WTC11 (cell line): ENCODE data around the gene IFT20. TPM values are rescaled to one million over a fixed set of nuclear protein-coding genes. Genes with fewer than 3 reads are reported as not detected.

Experiments used
- ATF1 ChIP-seq: sonication (generic); formaldehyde crosslinking; IDR thresholded peaks from 2 replicates; pipeline ENCODE4 v1.8.1; 2023; ENCODE audit warnings: mild to moderate bottlenecking, moderate library complexity, missing genetic modification reagents
- CREB1 ChIP-seq: sonication (generic); formaldehyde crosslinking; IDR thresholded peaks from 2 replicates; pipeline ENCODE4 v1.8.0; 2023; ENCODE audit warnings: mild to moderate bottlenecking, missing genetic modification reagents
- ELF4 ChIP-seq: sonication (generic); formaldehyde crosslinking; IDR thresholded peaks from 2 replicates; pipeline ENCODE4 v1.8.1; 2022; ENCODE audit warnings: low read depth, mild to moderate bottlenecking, moderate library complexity, missing genetic modification reagents
- EMX1 ChIP-seq: fragments of 250-450 bp; sonication (Bioruptor Pico); IDR thresholded peaks from 2 replicates; pipeline ENCODE4 v1.8.0; 2021; ENCODE audit warnings: mild to moderate bottlenecking
- FOXP4 ChIP-seq: sonication (generic); formaldehyde crosslinking; IDR thresholded peaks from 2 replicates; pipeline ENCODE4 v1.8.0; 2022; ENCODE audit warnings: mild to moderate bottlenecking, missing genetic modification reagents
- GTF2I ChIP-seq: fragments of 250-450 bp; sonication (Bioruptor Pico); conservative IDR thresholded peaks from 2 replicates; pipeline ENCODE4 v1.4.0; 2021; ENCODE audit warnings: mild to moderate bottlenecking
- IRF2 ChIP-seq: sonication (generic); formaldehyde crosslinking; IDR thresholded peaks from 2 replicates; pipeline ENCODE4 v1.8.0; 2022; ENCODE audit warnings: low read depth, missing genetic modification reagents, borderline replicate concordance
- SMAD4 ChIP-seq: sonication (generic); formaldehyde crosslinking; IDR thresholded peaks from 2 replicates; pipeline ENCODE4 v1.8.0; 2022; ENCODE audit warnings: mild to moderate bottlenecking, missing genetic modification reagents
- TEAD4 ChIP-seq: sonication (generic); formaldehyde crosslinking; IDR thresholded peaks from 2 replicates; pipeline ENCODE4 v1.8.0; 2022; ENCODE audit warnings: mild to moderate bottlenecking, missing genetic modification reagents
- ZBTB43 ChIP-seq: sonication (generic); formaldehyde crosslinking; IDR thresholded peaks from 2 replicates; pipeline ENCODE4 v1.8.1; 2023; ENCODE audit warnings: mild to moderate bottlenecking, missing genetic modification reagents
- ZNF232 ChIP-seq: sonication (generic); formaldehyde crosslinking; IDR thresholded peaks from 2 replicates; pipeline ENCODE4 v1.8.0; 2022; ENCODE audit warnings: mild to moderate bottlenecking, missing genetic modification reagents
- total RNA-seq: library from RNA; stranded (reverse); gene quantifications from 3 replicates; pipeline ENCODE4 v1.2.3, GENCODE V29; 2021
- TF ChIP-seq, protein P1 (sequence below): fragments of 250-450 bp; sonication (Bioruptor Pico); IDR thresholded peaks from 2 replicates; pipeline ENCODE4 v1.8.0; 2021; ENCODE audit warnings: mild to moderate bottlenecking
- TF ChIP-seq, protein P2 (sequence below): sonication (generic); formaldehyde crosslinking; IDR thresholded peaks from 2 replicates; pipeline ENCODE4 v1.8.0; 2023; ENCODE audit warnings: mild to moderate bottlenecking, missing genetic modification reagents
- TF ChIP-seq, protein P3 (sequence below): sonication (generic); formaldehyde crosslinking; IDR thresholded peaks from 2 replicates; pipeline ENCODE4 v1.8.1; 2023; ENCODE audit warnings: mild to moderate bottlenecking, moderate library complexity, missing genetic modification reagents
- TF ChIP-seq, protein P4 (sequence below): sonication (generic); formaldehyde crosslinking; IDR thresholded peaks from 2 replicates; pipeline ENCODE4 v1.8.1; 2023; ENCODE audit warnings: mild to moderate bottlenecking, missing genetic modification reagents, borderline replicate concordance
- TF ChIP-seq, protein P5 (sequence below): sonication (generic); formaldehyde crosslinking; IDR thresholded peaks from 2 replicates; pipeline ENCODE4 v1.8.1; 2023; ENCODE audit warnings: mild to moderate bottlenecking, missing genetic modification reagents, moderate library complexity
- TF ChIP-seq, protein P6 (sequence below): sonication (generic); formaldehyde crosslinking; IDR thresholded peaks from 2 replicates; pipeline ENCODE4 v1.8.1; 2022; ENCODE audit warnings: mild to moderate bottlenecking, missing genetic modification reagents, moderate library complexity, borderline replicate concordance
- TF ChIP-seq, protein P7 (sequence below): sonication (generic); formaldehyde crosslinking; IDR thresholded peaks from 2 replicates; pipeline ENCODE4 v1.8.0; 2022; ENCODE audit warnings: missing genetic modification reagents

IFT20 gene
- total RNA-seq, 1 experiment from 2014 or later = 17.6 TPM

- TF ChIP-seq, protein P1, sequence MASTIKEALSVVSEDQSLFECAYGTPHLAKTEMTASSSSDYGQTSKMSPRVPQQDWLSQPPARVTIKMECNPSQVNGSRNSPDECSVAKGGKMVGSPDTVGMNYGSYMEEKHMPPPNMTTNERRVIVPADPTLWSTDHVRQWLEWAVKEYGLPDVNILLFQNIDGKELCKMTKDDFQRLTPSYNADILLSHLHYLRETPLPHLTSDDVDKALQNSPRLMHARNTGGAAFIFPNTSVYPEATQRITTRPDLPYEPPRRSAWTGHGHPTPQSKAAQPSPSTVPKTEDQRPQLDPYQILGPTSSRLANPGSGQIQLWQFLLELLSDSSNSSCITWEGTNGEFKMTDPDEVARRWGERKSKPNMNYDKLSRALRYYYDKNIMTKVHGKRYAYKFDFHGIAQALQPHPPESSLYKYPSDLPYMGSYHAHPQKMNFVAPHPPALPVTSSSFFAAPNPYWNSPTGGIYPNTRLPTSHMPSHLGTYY (CRISPR knock-in tag) = no peak
- TF ChIP-seq, protein P2, sequence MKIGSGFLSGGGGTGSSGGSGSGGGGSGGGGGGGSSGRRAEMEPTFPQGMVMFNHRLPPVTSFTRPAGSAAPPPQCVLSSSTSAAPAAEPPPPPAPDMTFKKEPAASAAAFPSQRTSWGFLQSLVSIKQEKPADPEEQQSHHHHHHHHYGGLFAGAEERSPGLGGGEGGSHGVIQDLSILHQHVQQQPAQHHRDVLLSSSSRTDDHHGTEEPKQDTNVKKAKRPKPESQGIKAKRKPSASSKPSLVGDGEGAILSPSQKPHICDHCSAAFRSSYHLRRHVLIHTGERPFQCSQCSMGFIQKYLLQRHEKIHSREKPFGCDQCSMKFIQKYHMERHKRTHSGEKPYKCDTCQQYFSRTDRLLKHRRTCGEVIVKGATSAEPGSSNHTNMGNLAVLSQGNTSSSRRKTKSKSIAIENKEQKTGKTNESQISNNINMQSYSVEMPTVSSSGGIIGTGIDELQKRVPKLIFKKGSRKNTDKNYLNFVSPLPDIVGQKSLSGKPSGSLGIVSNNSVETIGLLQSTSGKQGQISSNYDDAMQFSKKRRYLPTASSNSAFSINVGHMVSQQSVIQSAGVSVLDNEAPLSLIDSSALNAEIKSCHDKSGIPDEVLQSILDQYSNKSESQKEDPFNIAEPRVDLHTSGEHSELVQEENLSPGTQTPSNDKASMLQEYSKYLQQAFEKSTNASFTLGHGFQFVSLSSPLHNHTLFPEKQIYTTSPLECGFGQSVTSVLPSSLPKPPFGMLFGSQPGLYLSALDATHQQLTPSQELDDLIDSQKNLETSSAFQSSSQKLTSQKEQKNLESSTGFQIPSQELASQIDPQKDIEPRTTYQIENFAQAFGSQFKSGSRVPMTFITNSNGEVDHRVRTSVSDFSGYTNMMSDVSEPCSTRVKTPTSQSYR (CRISPR knock-in tag) = no peak
- TF ChIP-seq, protein P3, sequence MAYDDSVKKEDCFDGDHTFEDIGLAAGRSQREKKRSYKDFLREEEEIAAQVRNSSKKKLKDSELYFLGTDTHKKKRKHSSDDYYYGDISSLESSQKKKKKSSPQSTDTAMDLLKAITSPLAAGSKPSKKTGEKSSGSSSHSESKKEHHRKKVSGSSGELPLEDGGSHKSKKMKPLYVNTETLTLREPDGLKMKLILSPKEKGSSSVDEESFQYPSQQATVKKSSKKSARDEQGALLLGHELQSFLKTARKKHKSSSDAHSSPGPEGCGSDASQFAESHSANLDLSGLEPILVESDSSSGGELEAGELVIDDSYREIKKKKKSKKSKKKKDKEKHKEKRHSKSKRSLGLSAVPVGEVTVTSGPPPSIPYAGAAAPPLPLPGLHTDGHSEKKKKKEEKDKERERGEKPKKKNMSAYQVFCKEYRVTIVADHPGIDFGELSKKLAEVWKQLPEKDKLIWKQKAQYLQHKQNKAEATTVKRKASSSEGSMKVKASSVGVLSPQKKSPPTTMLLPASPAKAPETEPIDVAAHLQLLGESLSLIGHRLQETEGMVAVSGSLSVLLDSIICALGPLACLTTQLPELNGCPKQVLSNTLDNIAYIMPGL = peak; percentile 77; the same call in 1 of the 2 replicates
- no peak for TF ChIP-seq TEAD4
- TF ChIP-seq, protein P4, sequence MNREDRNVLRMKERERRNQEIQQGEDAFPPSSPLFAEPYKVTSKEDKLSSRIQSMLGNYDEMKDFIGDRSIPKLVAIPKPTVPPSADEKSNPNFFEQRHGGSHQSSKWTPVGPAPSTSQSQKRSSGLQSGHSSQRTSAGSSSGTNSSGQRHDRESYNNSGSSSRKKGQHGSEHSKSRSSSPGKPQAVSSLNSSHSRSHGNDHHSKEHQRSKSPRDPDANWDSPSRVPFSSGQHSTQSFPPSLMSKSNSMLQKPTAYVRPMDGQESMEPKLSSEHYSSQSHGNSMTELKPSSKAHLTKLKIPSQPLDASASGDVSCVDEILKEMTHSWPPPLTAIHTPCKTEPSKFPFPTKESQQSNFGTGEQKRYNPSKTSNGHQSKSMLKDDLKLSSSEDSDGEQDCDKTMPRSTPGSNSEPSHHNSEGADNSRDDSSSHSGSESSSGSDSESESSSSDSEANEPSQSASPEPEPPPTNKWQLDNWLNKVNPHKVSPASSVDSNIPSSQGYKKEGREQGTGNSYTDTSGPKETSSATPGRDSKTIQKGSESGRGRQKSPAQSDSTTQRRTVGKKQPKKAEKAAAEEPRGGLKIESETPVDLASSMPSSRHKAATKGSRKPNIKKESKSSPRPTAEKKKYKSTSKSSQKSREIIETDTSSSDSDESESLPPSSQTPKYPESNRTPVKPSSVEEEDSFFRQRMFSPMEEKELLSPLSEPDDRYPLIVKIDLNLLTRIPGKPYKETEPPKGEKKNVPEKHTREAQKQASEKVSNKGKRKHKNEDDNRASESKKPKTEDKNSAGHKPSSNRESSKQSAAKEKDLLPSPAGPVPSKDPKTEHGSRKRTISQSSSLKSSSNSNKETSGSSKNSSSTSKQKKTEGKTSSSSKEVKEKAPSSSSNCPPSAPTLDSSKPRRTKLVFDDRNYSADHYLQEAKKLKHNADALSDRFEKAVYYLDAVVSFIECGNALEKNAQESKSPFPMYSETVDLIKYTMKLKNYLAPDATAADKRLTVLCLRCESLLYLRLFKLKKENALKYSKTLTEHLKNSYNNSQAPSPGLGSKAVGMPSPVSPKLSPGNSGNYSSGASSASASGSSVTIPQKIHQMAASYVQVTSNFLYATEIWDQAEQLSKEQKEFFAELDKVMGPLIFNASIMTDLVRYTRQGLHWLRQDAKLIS = no peak
- no peak for TF ChIP-seq ZBTB43 (CRISPR knock-in tag)
- 0 out of 2 replicates have a peak, but pooled peaks have one; percentile 38 for TF ChIP-seq ELF4
- TF ChIP-seq, protein P5, sequence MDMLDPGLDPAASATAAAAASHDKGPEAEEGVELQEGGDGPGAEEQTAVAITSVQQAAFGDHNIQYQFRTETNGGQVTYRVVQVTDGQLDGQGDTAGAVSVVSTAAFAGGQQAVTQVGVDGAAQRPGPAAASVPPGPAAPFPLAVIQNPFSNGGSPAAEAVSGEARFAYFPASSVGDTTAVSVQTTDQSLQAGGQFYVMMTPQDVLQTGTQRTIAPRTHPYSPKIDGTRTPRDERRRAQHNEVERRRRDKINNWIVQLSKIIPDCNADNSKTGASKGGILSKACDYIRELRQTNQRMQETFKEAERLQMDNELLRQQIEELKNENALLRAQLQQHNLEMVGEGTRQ (CRISPR knock-in tag) = peak; percentile 99
- TF ChIP-seq FOXP4 (CRISPR knock-in tag) = no peak; the same call in none of the 2 replicates
- no peak for TF ChIP-seq IRF2 (CRISPR knock-in tag)
- TF ChIP-seq ATF1 (CRISPR knock-in tag) = peak; percentile 72
- TF ChIP-seq, protein P6, sequence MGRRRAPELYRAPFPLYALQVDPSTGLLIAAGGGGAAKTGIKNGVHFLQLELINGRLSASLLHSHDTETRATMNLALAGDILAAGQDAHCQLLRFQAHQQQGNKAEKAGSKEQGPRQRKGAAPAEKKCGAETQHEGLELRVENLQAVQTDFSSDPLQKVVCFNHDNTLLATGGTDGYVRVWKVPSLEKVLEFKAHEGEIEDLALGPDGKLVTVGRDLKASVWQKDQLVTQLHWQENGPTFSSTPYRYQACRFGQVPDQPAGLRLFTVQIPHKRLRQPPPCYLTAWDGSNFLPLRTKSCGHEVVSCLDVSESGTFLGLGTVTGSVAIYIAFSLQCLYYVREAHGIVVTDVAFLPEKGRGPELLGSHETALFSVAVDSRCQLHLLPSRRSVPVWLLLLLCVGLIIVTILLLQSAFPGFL = no peak
- TF ChIP-seq, protein P7, sequence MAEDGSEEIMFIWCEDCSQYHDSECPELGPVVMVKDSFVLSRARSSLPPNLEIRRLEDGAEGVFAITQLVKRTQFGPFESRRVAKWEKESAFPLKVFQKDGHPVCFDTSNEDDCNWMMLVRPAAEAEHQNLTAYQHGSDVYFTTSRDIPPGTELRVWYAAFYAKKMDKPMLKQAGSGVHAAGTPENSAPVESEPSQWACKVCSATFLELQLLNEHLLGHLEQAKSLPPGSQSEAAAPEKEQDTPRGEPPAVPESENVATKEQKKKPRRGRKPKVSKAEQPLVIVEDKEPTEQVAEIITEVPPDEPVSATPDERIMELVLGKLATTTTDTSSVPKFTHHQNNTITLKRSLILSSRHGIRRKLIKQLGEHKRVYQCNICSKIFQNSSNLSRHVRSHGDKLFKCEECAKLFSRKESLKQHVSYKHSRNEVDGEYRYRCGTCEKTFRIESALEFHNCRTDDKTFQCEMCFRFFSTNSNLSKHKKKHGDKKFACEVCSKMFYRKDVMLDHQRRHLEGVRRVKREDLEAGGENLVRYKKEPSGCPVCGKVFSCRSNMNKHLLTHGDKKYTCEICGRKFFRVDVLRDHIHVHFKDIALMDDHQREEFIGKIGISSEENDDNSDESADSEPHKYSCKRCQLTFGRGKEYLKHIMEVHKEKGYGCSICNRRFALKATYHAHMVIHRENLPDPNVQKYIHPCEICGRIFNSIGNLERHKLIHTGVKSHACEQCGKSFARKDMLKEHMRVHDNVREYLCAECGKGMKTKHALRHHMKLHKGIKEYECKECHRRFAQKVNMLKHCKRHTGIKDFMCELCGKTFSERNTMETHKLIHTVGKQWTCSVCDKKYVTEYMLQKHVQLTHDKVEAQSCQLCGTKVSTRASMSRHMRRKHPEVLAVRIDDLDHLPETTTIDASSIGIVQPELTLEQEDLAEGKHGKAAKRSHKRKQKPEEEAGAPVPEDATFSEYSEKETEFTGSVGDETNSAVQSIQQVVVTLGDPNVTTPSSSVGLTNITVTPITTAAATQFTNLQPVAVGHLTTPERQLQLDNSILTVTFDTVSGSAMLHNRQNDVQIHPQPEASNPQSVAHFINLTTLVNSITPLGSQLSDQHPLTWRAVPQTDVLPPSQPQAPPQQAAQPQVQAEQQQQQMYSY = no peak
- TF ChIP-seq EMX1 (CRISPR knock-in tag) = no peak
- no peak for TF ChIP-seq GTF2I (CRISPR knock-in tag)
- TF ChIP-seq ZNF232 (CRISPR knock-in tag) = peak; percentile 69; the same call in 1 of the 2 replicates
- TF ChIP-seq SMAD4 (CRISPR knock-in tag) = no peak
- TF ChIP-seq CREB1 (CRISPR knock-in tag) = 0 out of 2 replicates have a peak, but pooled peaks have one; percentile 52
Observed at GRCh38 chr17:28357061-28357900, 22.0 kb upstream of the IFT20 start, which contains the start of gene POLDIP2 (continued).
